Heart left ventricle (tissue), 16 donors: ENCODE measurements around the gene EYS. TPM values are rescaled to one million over a fixed set of nuclear protein-coding genes. Genes with fewer than 3 reads are reported as not detected.

ENCODE experiments used
- ATAC-seq, 4 donors: fragments of 200-7000 bp; cut with Tn5 transposase; one replicate each; pipeline ENCODE4 v1.9.1; 2020 to 2022; ENCODE audit warnings: moderate library complexity in 4 of 4, mild to moderate bottlenecking in 3 of 4, moderate number of reproducible peaks in 1 of 4
- DNase-seq, 5 donors: peaks; one replicate each; pipeline ENCODE4 v3.0.0-alpha.2; 2020
- H3K27ac ChIP-seq, 12 donors: fragments of 200-600 bp; sonication (generic) in 4 of 12; one replicate each; pipeline versions ENCODE4 v1.5.0 to v1.8.0; 2016 to 2022; ENCODE audit warnings: mild to moderate bottlenecking in 2 of 12
- H3K27me3 ChIP-seq, 9 donors: fragments of 200-600 bp; sonication (generic) in 2 of 9; one replicate each; pipeline versions ENCODE4 v1.5.1 to v1.8.0; 2016 to 2022; ENCODE audit warnings: mild to moderate bottlenecking in 3 of 9
- H3K36me3 ChIP-seq, 9 donors: fragments of 200-600 bp; sonication (generic) in 2 of 9; one replicate each; pipeline versions ENCODE4 v1.5.0 to v1.8.0; 2018 to 2022; ENCODE audit warnings: mild to moderate bottlenecking in 2 of 9
- H3K4me1 ChIP-seq, 12 donors: fragments of 200-600 bp; sonication (generic) in 4 of 12; one replicate each; pipeline versions ENCODE4 v1.5.0 to v1.8.0; 2016 to 2022; ENCODE audit warnings: mild to moderate bottlenecking in 3 of 12
- H3K4me3 ChIP-seq, 12 donors: fragments of 200-600 bp; sonication (generic) in 4 of 12; one replicate each; pipeline versions ENCODE4 v1.5.0 to v1.8.0; 2017 to 2022; ENCODE audit warnings: mild to moderate bottlenecking in 9 of 12, moderate library complexity in 4 of 12
- H3K9me3 ChIP-seq, 12 donors: fragments of 200-600 bp; sonication (generic) in 4 of 12; one replicate each; pipeline versions ENCODE4 v1.5.0 to v1.8.0; 2016 to 2022; ENCODE audit warnings: mild to moderate bottlenecking in 1 of 12
- CTCF ChIP-seq, 12 donors: fragments of 200-600 bp; sonication (generic) in 4 of 12; IDR thresholded peaks; one replicate each; pipeline versions ENCODE4 v1.5.0 to v1.8.0; 2018 to 2022; ENCODE audit warnings: antibody characterized with exemption in 12 of 12, mild to moderate bottlenecking in 5 of 12
- POLR2A ChIP-seq, 2 donors: fragments of 450-650 bp; IDR thresholded peaks; one replicate each; pipeline ENCODE4 v1.6.1; 2017; ENCODE audit warnings: antibody characterized with exemption in 2 of 2, mild to moderate bottlenecking in 2 of 2, moderate library complexity in 2 of 2
- WGBS, 4 donors: extraction: QIAGEN DNeasy Blood & Tissue Kit in 2 of 4; methylation state at CpG; one replicate each; pipeline versions ENCODE4 v1.1.5 to v1.1.7; 2013 to 2018; 5-methylcytosine and 5-hydroxymethylcytosine counted together
- intact Hi-C, 10 donors: fragments of 100-400 bp; cut with DNase I; formaldehyde crosslinking; loops; one replicate each; pipeline versions ENCODE4 v1.11.1 to v1.14.2; 2022
- polyA plus RNA-seq, 2 donors: library from polyadenylated mRNA; stranded (reverse); fragments of 200-250 nt; gene quantifications; one replicate each; pipeline ENCODE4 v1.2.3, GENCODE V29; 2013
- total RNA-seq, 9 donors: library from RNA; depleted of rRNA in 2 of 9; stranded (reverse); fragments of >200 nt in 2 of 9; fragmentation: NEBNext Ultra II Directional in 3 of 9; extraction: Animal tissue kit (Norgen Biotek cat#: 25700) in 3 of 9; gene quantifications; one replicate each; pipeline versions ENCODE4 v1.1.0 to v1.2.4, GENCODE V29; 2016 to 2023
- donor health status: ischemic (EF 13 %, LVEDD 7.1; RV severe dilation, severe dysfunction).
- donor health status: healthy with polysubstance abuse.
- donor health status: DM: no; HTN: yes; CAD: no.
- donor health status: DM: no; HTN: no; CAD: no.
- donor health status: ischemic (EF 25% LVEDD 6.9; RV normal size, moderate dysfunction).
- donor health status: ischemic (EF 25% LVEDD 5.7; RV mildly dilated, moderate dysfunction).
- donor health status: healthy.
- donor health status: DM: yes; HTN: yes; CAD: no.
- donor health status: ischemic (EF 35%, LVEDD 5.7; RV mildly dilated, moderate dysfunction).
- donor health status: nonischemic (EF 11% LVEDD 7.7; RV severe dilation, severe dysfunction).
- donor health status: DM: yes; HTN: yes; CAD: no.
- donor health status: PGD.
- donor health status: ischemic (EF 29% LVEDD 5.4; RV normal size, mild dysfunction).
- donor health status: nonischemic (EF 23%, LVEDD 6.1; RV moderate dilation, normal function).

The EYS gene
- total and polyA plus RNA-seq, 11 donors, result 0.07 to 0.27 (median 0.08) TPM; not detected in 8

- Histone ChIP-seq H3K9me3 (no peaks in the 10 kb centered on the region), H3K4me1 (no peaks in the 10 kb centered on the region), H3K27ac (no peak overlapping the region), H3K27me3 (no peaks in the 10 kb centered on the region), H3K4me3 (no peak overlapping the region), H3K36me3 (no peaks in the 10 kb centered on the region)
- intact Hi-C loops, result no loop called here
- DNase-seq, result no peak
- no peak for TF ChIP-seq CTCF (IDR thresholded peaks at IDR 0.05)
- no peak for ATAC-seq
- 74 to 81% (median 78%) methylated on average over 2 of the region's 2 CpGs for WGBS, 4 donors
Observed at GRCh38 chr6:64146876-64147275, 1560.2 kb downstream of the EYS start.

- WGBS, 4 donors, result 71 to 84% (median 72%) methylated on average over 1 of the region's 1 CpG
- Histone ChIP-seq H3K36me3 (no peaks in the 10 kb centered on the region), H3K27me3 (no peaks in the 10 kb centered on the region), H3K9me3 (no peaks in the 10 kb centered on the region), H3K4me1 (no peaks in the 10 kb centered on the region), H3K4me3 (no peak overlapping the region), H3K27ac (no peak overlapping the region)
- no peak for TF ChIP-seq POLR2A (IDR thresholded peaks at IDR 0.05)
- no peak for TF ChIP-seq CTCF (IDR thresholded peaks at IDR 0.05)
- intact Hi-C loops, result no loop called here
- DNase-seq (no peak), ATAC-seq (no peak)
Observed at GRCh38 chr6:64146094-64146493, 1560.9 kb downstream of the EYS start.

GRCh38 chr6:64145658-64146057 lies 1561.4 kb downstream of the EYS start:
- ATAC-seq, result no peak
- WGBS, 4 donors, result 81 to 90% (median 86%) methylated on average over 2 of the region's 2 CpGs

GRCh38 chr6:64143101-64143500 lies 1563.9 kb downstream of the EYS start:
- intact Hi-C loops, result no loop called here
- no peaks in the 10 kb centered on the region for H3K4me1 ChIP-seq
- no peaks in the 10 kb centered on the region for H3K27me3 ChIP-seq
- ATAC-seq, result no peak
- WGBS, 4 donors, result 68 to 77% (median 70%) methylated on average over 2 of the region's 2 CpGs
- no peak for TF ChIP-seq POLR2A (IDR thresholded peaks at IDR 0.05)
- no peak for TF ChIP-seq CTCF (IDR thresholded peaks at IDR 0.05)
- H3K4me3 ChIP-seq, result no peak overlapping the region
- H3K36me3 ChIP-seq, result no peaks in the 10 kb centered on the region
- no peaks in the 10 kb centered on the region for H3K9me3 ChIP-seq
- DNase-seq, result no peak
- no peak overlapping the region for H3K27ac ChIP-seq

More at GRCh38 chr6:64145658-64146057, 1561.4 kb downstream of the EYS start:
- intact Hi-C loops, result no loop called here
- TF ChIP-seq POLR2A (IDR thresholded peaks at IDR 0.05) (no peak), CTCF (IDR thresholded peaks at IDR 0.05) (no peak)
- H3K36me3 ChIP-seq, result no peaks in the 10 kb centered on the region
- H3K4me1 ChIP-seq, result no peaks in the 10 kb centered on the region
- H3K27ac ChIP-seq, result no peak overlapping the region
- H3K9me3 ChIP-seq, result no peaks in the 10 kb centered on the region
- no peak overlapping the region for H3K4me3 ChIP-seq
- DNase-seq, result no peak
- no peaks in the 10 kb centered on the region for H3K27me3 ChIP-seq
